ENCODE measurements around the gene PLA2G12B.

Gene PLA2G12B

GRCh38 chr10:72887043-72887442, 67.6 kb downstream of the PLA2G12B start:
- H3K4me1 ChIP-seq (ENCODE audit: control insufficient read depth, insufficient read depth, low read length) = peaks cover 7% of the 10 kb centered on the region
- peaks cover 27% of the 10 kb centered on the region for H3K36me3 ChIP-seq (ENCODE audit: insufficient read depth, low read length)
- H3K27me3 ChIP-seq (ENCODE audit: control insufficient read depth, insufficient read depth, low read length) = no peaks in the 10 kb centered on the region
- H3K9me3 ChIP-seq (replicated peaks; ENCODE audit: low read length) = no peaks in the 10 kb centered on the region
- H3K4me3 ChIP-seq (ENCODE audit: low read length) = no peak overlapping the region
- no peak overlapping the region for H3K9ac ChIP-seq (ENCODE audit: low read depth, low read length)
- H3K4me2 ChIP-seq (ENCODE audit: low read length) = no peak overlapping the region

GRCh38 chr10:72886621-72887020, 68.0 kb downstream of the PLA2G12B start:
- no peak overlapping the region for H3K4me3 ChIP-seq (ENCODE audit: low read length)
- no peaks in the 10 kb centered on the region for H3K27me3 ChIP-seq (ENCODE audit: control insufficient read depth, insufficient read depth, low read length)
- no peak overlapping the region for H3K4me2 ChIP-seq (ENCODE audit: low read length)
- H3K9me3 ChIP-seq (replicated peaks; ENCODE audit: low read length) = no peaks in the 10 kb centered on the region
- peaks cover 27% of the 10 kb centered on the region for H3K36me3 ChIP-seq (ENCODE audit: insufficient read depth, low read length)
- peaks cover 7% of the 10 kb centered on the region for H3K4me1 ChIP-seq (ENCODE audit: control insufficient read depth, insufficient read depth, low read length)
- H3K9ac ChIP-seq (ENCODE audit: low read depth, low read length) = no peak overlapping the region

GRCh38 chr10:72885953-72886352, 68.7 kb downstream of the PLA2G12B start:
- Histone ChIP-seq H3K4me1 (ENCODE audit: control insufficient read depth, insufficient read depth, low read length) (peaks cover 7% of the 10 kb centered on the region), H3K9ac (ENCODE audit: low read depth, low read length) (no peak overlapping the region), H3K36me3 (ENCODE audit: insufficient read depth, low read length) (peaks cover 27% of the 10 kb centered on the region), H3K9me3 (replicated peaks; ENCODE audit: low read length) (no peaks in the 10 kb centered on the region), H3K4me3 (ENCODE audit: low read length) (no peak overlapping the region), H3K4me2 (ENCODE audit: low read length) (no peak overlapping the region), H3K27me3 (ENCODE audit: control insufficient read depth, insufficient read depth, low read length) (no peaks in the 10 kb centered on the region)

Data from skeletal muscle satellite cell (primary cell).